SK-N-SH (cell line): ENCODE measurements around the gene TCP11L1.

Experiments used
- EP300 ChIP-seq, 2 experiments: IDR thresholded peaks; 2 replicates each; pipeline versions ENCODE4 v1.4.0 to v1.6.1; 2012; ENCODE audit warnings: borderline replicate concordance in 1 of 2, low read depth in 1 of 2, low read length in 1 of 2
- FOXM1 ChIP-seq: IDR thresholded peaks from 2 replicates; pipeline ENCODE4 v1.4.0; 2012; ENCODE audit warnings: low read depth, mild to moderate bottlenecking
- POLR2AphosphoS5 ChIP-seq: IDR thresholded peaks from 2 replicates; pipeline ENCODE4 v1.6.1; 2012; ENCODE audit warnings: low read depth, low read length
- RAD21 ChIP-seq: IDR thresholded peaks from 2 replicates; pipeline ENCODE4 v1.6.1; 2012; ENCODE audit warnings: mild to moderate bottlenecking, low read length
- RFX5 ChIP-seq: IDR thresholded peaks from 2 replicates; pipeline ENCODE4 v1.6.1; 2012; ENCODE audit warnings: mild to moderate bottlenecking, improper control_type of control experiment, low read length
- SIN3A ChIP-seq: IDR thresholded peaks from 2 replicates; pipeline ENCODE4 v1.6.1; 2012; ENCODE audit warnings: low read depth, mild to moderate bottlenecking, low read length, moderate library complexity, borderline replicate concordance
- TAF1 ChIP-seq: IDR thresholded peaks from 2 replicates; pipeline ENCODE4 v1.6.1; 2012; ENCODE audit warnings: low read depth, mild to moderate bottlenecking, low read length, moderate library complexity, borderline replicate concordance
- TF ChIP-seq, protein P1 (sequence below): fragments of 200-600 bp; sonication (generic); IDR thresholded peaks from 2 replicates; pipeline ENCODE4 v1.6.1; 2017; ENCODE audit warnings: antibody characterized with exemption, mild to moderate bottlenecking, moderate library complexity
- TF ChIP-seq, protein P2 (sequence below): IDR thresholded peaks from 2 replicates; pipeline ENCODE4 v1.6.1; 2012; ENCODE audit warnings: mild to moderate bottlenecking, low read depth, low read length, moderate library complexity

- TF ChIP-seq TAF1: no peak
- TF ChIP-seq, protein P1, sequence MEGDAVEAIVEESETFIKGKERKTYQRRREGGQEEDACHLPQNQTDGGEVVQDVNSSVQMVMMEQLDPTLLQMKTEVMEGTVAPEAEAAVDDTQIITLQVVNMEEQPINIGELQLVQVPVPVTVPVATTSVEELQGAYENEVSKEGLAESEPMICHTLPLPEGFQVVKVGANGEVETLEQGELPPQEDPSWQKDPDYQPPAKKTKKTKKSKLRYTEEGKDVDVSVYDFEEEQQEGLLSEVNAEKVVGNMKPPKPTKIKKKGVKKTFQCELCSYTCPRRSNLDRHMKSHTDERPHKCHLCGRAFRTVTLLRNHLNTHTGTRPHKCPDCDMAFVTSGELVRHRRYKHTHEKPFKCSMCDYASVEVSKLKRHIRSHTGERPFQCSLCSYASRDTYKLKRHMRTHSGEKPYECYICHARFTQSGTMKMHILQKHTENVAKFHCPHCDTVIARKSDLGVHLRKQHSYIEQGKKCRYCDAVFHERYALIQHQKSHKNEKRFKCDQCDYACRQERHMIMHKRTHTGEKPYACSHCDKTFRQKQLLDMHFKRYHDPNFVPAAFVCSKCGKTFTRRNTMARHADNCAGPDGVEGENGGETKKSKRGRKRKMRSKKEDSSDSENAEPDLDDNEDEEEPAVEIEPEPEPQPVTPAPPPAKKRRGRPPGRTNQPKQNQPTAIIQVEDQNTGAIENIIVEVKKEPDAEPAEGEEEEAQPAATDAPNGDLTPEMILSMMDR: no peak
- no peak for TF ChIP-seq RAD21
- TF ChIP-seq FOXM1: no peak
- no peak for TF ChIP-seq SIN3A
- TF ChIP-seq RFX5: no peak
- TF ChIP-seq, protein P2, sequence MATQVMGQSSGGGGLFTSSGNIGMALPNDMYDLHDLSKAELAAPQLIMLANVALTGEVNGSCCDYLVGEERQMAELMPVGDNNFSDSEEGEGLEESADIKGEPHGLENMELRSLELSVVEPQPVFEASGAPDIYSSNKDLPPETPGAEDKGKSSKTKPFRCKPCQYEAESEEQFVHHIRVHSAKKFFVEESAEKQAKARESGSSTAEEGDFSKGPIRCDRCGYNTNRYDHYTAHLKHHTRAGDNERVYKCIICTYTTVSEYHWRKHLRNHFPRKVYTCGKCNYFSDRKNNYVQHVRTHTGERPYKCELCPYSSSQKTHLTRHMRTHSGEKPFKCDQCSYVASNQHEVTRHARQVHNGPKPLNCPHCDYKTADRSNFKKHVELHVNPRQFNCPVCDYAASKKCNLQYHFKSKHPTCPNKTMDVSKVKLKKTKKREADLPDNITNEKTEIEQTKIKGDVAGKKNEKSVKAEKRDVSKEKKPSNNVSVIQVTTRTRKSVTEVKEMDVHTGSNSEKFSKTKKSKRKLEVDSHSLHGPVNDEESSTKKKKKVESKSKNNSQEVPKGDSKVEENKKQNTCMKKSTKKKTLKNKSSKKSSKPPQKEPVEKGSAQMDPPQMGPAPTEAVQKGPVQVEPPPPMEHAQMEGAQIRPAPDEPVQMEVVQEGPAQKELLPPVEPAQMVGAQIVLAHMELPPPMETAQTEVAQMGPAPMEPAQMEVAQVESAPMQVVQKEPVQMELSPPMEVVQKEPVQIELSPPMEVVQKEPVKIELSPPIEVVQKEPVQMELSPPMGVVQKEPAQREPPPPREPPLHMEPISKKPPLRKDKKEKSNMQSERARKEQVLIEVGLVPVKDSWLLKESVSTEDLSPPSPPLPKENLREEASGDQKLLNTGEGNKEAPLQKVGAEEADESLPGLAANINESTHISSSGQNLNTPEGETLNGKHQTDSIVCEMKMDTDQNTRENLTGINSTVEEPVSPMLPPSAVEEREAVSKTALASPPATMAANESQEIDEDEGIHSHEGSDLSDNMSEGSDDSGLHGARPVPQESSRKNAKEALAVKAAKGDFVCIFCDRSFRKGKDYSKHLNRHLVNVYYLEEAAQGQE: no peak
- no peak for TF ChIP-seq POLR2AphosphoS5
- no peak for TF ChIP-seq EP300 (IDR thresholded peaks at IDR 0.05; ENCODE audit: borderline replicate concordance in 1 of 2, low read depth in 1 of 2, low read length in 1 of 2)
Measured at GRCh38 chr11:33001751-33002542, 37.4 kb upstream of the TCP11L1 start.
